Measurements from ENCODE around the gene CLDN34. TPM values are rescaled to one million over a fixed set of nuclear protein-coding genes. Genes with fewer than 3 reads are reported as not detected.

CLDN34 gene
- total RNA-seq, 2 donors from 2014 or later: not detected

GRCh38 chrX:9926002-9926401 is 41.2 kb upstream of the CLDN34 start:
- no peak for DNase-seq (ENCODE audit: low spot score)
- ATAC-seq (ENCODE audit: insufficient number of reproducible peaks, low FRiP score, low read depth): no peak

DNA sequence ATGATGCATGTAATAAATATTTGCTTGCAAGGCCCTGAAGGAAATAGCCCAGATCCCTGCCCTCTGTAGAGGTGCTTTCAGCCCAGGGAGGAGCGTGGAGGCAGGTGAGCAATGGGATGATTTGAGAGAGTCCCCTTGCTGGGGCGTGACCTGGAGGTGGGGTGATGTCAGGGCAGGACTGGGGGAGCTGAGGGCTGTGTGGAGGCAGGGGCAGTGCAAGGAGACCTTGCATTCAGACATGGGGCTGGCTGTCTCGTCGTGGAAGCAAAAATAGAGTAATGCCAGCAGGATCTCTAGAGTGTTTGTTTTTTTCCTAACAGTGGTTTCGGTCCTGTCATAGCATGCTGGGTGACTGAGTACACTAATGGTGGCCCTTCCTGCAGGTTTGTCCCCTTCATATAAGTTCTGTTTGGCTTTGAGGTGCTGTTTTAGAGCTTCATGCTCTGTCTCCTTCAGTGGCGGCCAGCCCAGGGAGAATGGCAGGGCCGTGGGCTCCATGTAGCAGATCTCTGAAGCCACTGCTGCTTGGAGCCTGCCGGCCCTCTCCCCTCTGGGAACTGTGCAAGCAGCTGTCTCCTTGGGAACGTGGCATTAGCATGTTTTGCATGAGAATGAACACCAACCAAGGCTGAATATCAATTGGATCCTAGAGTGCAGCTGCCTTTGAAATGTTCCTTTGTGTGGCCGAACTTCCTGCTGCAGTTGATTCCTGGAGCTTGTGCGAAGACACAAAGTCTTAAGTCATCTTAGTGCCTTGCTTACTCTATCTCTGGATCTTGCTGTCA is 39.3 kb upstream of the CLDN34 start:
- H3K36me3 ChIP-seq: no peaks in the 10 kb centered on the region
- no peak for ATAC-seq (ENCODE audit: insufficient number of reproducible peaks, low FRiP score, low read depth)
- H3K4me1 ChIP-seq (ENCODE audit: control insufficient read depth in 1 of 2, low read depth in 2 of 2): no peaks in the 10 kb centered on the region
- TF ChIP-seq, protein P1, sequence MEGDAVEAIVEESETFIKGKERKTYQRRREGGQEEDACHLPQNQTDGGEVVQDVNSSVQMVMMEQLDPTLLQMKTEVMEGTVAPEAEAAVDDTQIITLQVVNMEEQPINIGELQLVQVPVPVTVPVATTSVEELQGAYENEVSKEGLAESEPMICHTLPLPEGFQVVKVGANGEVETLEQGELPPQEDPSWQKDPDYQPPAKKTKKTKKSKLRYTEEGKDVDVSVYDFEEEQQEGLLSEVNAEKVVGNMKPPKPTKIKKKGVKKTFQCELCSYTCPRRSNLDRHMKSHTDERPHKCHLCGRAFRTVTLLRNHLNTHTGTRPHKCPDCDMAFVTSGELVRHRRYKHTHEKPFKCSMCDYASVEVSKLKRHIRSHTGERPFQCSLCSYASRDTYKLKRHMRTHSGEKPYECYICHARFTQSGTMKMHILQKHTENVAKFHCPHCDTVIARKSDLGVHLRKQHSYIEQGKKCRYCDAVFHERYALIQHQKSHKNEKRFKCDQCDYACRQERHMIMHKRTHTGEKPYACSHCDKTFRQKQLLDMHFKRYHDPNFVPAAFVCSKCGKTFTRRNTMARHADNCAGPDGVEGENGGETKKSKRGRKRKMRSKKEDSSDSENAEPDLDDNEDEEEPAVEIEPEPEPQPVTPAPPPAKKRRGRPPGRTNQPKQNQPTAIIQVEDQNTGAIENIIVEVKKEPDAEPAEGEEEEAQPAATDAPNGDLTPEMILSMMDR (IDR thresholded peaks at IDR 0.05): no peak
- no peak overlapping the region for H3K27ac ChIP-seq
- no peaks in the 10 kb centered on the region for H3K9me3 ChIP-seq
- no peak for DNase-seq (ENCODE audit: low spot score)
- no peaks in the 10 kb centered on the region for H3K27me3 ChIP-seq (replicated peaks; ENCODE audit: insufficient read depth)
- no peak overlapping the region for H3K4me3 ChIP-seq

More at GRCh38 chrX:9926002-9926401, 41.2 kb upstream of the CLDN34 start:
- no peaks in the 10 kb centered on the region for H3K36me3 ChIP-seq
- H3K4me1 ChIP-seq (ENCODE audit: control insufficient read depth in 1 of 2, low read depth in 2 of 2): no peaks in the 10 kb centered on the region
- H3K4me3 ChIP-seq: no peak overlapping the region
- TF ChIP-seq, protein P1 (IDR thresholded peaks at IDR 0.05): no peak
- H3K27me3 ChIP-seq (replicated peaks; ENCODE audit: insufficient read depth): no peaks in the 10 kb centered on the region
- H3K27ac ChIP-seq: no peak overlapping the region
- no peaks in the 10 kb centered on the region for H3K9me3 ChIP-seq

GRCh38 chrX:9935436-9935835 is 31.7 kb upstream of the CLDN34 start:
- TF ChIP-seq, protein P1 (IDR thresholded peaks at IDR 0.05): no peak
- H3K9me3 ChIP-seq: no peaks in the 10 kb centered on the region
- no peaks in the 10 kb centered on the region for H3K36me3 ChIP-seq
- H3K4me1 ChIP-seq (ENCODE audit: control insufficient read depth in 1 of 2, low read depth in 2 of 2): no peaks in the 10 kb centered on the region
- no peak overlapping the region for H3K4me3 ChIP-seq
- no peak overlapping the region for H3K27ac ChIP-seq
- DNase-seq (ENCODE audit: low spot score) (no peak), ATAC-seq (ENCODE audit: insufficient number of reproducible peaks, low FRiP score, low read depth) (no peak)
- H3K27me3 ChIP-seq (replicated peaks; ENCODE audit: insufficient read depth): no peaks in the 10 kb centered on the region

- Histone ChIP-seq H3K4me3 (no peak overlapping the region), H3K36me3 (no peaks in the 10 kb centered on the region), H3K4me1 (ENCODE audit: control insufficient read depth in 1 of 2, low read depth in 2 of 2) (no peaks in the 10 kb centered on the region), H3K27ac (no peak overlapping the region), H3K27me3 (replicated peaks; ENCODE audit: insufficient read depth) (no peaks in the 10 kb centered on the region), H3K9me3 (no peaks in the 10 kb centered on the region)
- TF ChIP-seq, protein P1 (IDR thresholded peaks at IDR 0.05): no peak
- ATAC-seq (ENCODE audit: insufficient number of reproducible peaks, low FRiP score, low read depth): no peak
- DNase-seq (ENCODE audit: low spot score): no peak
Observed at GRCh38 chrX:9937761-9938160, 29.4 kb upstream of the CLDN34 start.

DNA sequence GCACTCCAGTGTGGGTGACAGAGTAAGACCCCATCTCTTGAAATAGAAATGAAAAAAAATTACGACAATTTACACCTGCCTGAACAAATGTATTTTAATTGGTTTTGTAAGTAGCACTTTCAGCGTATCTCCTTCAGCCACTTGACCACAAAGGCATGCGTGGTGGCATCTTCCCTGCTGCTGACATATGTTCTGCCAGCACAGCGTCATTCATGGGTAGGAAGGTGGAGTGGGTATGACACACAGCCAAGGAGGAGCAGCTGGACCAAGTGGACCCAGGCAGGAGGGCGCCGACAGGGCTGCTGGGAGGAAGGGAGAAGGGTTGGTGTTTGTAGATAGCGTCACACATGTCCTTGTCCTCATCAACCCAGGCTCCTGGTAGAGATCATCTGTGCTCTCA is 28.6 kb upstream of the CLDN34 start:
- Histone ChIP-seq H3K4me1 (ENCODE audit: control insufficient read depth in 1 of 2, low read depth in 2 of 2) (no peaks in the 10 kb centered on the region), H3K27me3 (replicated peaks; ENCODE audit: insufficient read depth) (no peaks in the 10 kb centered on the region), H3K4me3 (no peak overlapping the region), H3K9me3 (no peaks in the 10 kb centered on the region), H3K36me3 (no peaks in the 10 kb centered on the region), H3K27ac (no peak overlapping the region)
- TF ChIP-seq, protein P1 (IDR thresholded peaks at IDR 0.05): no peak
- no peak for ATAC-seq (ENCODE audit: insufficient number of reproducible peaks, low FRiP score, low read depth)
- DNase-seq (ENCODE audit: low spot score): no peak
